Testis (tissue), 3 donors: ENCODE data around the gene PDE6G. TPM values are rescaled to one million over a fixed set of nuclear protein-coding genes. Genes with fewer than 3 reads are reported as not detected.

Experiments
- DNase-seq: peaks from one replicate; pipeline ENCODE4 v3.0.0-alpha.2; 2019
- H3K27ac ChIP-seq, 2 donors: fragments of 200-600 bp; sonication (generic); one replicate each; pipeline ENCODE4 v1.5.1; 2019
- H3K27me3 ChIP-seq: fragments of 200-600 bp; sonication (generic); one replicate; pipeline ENCODE4 v1.5.1; 2019
- H3K36me3 ChIP-seq: fragments of 200-600 bp; sonication (generic); one replicate; pipeline ENCODE4 v1.5.1; 2017; ENCODE audit warnings: low read depth; ENCODE audit errors: missing control alignments
- H3K4me1 ChIP-seq: fragments of 200-600 bp; sonication (generic); one replicate; pipeline ENCODE4 v1.5.1; 2019
- H3K4me3 ChIP-seq, 2 donors: fragments of 200-600 bp; sonication (generic); one replicate each; pipeline ENCODE4 v1.5.1; 2017 to 2019
- H3K9me3 ChIP-seq: fragments of 200-600 bp; sonication (generic); one replicate; pipeline ENCODE4 v1.5.1; 2017
- POLR2A ChIP-seq: fragments of 450-650 bp; IDR thresholded peaks from one replicate; pipeline ENCODE4 v1.6.1; 2017; ENCODE audit warnings: antibody characterized with exemption, mild to moderate bottlenecking, moderate library complexity
- WGBS, 2 donors: methylation state at CpG; one replicate each; pipeline ENCODE4 v1.1.5; 2018; 5-methylcytosine and 5-hydroxymethylcytosine counted together
- intact Hi-C: fragments of 100-400 bp; cut with DNase I; formaldehyde crosslinking; loops from one replicate; pipeline ENCODE4 v1.15.1; 2023; ENCODE audit warnings: low total_unique reads
- polyA plus RNA-seq: library from polyadenylated mRNA; stranded (reverse); fragments of 350-450 nt; fragmentation: Illumina TruSeq; extraction: RNeasy Lipid Tissue Mini Kit (QIAGEN cat#74804); gene quantifications from one replicate; pipeline ENCODE4 v1.2.3, GENCODE V29; 2014; ENCODE audit warnings: low read depth, low replicate concordance; ENCODE audit not compliant: insufficient read depth
- total RNA-seq, 2 donors: library from RNA; depleted of rRNA; stranded (reverse); fragments of >200 nt; gene quantifications; one replicate each; pipeline ENCODE4 v1.2.3, GENCODE V29; 2016
- TF ChIP-seq, protein P1 (sequence below), 3 experiments: fragments of 450-650 bp in 2 of 3; fragments of 200-600 bp in 1 of 3; sonication (generic) in 1 of 3; IDR thresholded peaks; one replicate each; pipeline ENCODE4 v1.5.1; 2016 to 2019; ENCODE audit warnings: antibody characterized with exemption in 3 of 3, mild to moderate bottlenecking in 2 of 3, moderate library complexity in 1 of 3

Gene PDE6G
- total and polyA plus RNA-seq, 3 donors from 2014 or later = 0.56 to 4.9 (median 1.0) TPM

DNA sequence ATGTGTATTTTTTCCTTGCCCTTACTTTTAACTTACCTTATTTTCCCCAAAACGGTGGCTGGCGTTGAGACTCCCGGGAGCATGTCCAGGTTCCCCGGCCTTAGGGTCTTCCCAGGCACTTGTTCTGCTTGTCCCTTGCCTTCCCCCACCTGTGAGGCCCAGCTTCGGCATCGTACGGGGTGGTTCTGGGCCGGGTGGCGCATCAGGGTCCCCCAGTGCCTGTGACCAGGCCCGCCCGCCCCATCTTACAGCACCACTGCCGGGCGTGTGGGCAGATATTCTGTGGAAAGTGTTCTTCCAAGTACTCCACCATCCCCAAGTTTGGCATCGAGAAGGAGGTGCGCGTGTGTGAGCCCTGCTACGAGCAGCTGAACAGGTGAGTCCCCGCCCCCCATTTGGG is 34.9 kb upstream of the PDE6G start:
- Histone ChIP-seq H3K4me3 (no peak overlapping the region), H3K9me3 (no peaks in the 10 kb centered on the region), H3K27ac (no peak overlapping the region), H3K36me3 (no peaks in the 10 kb centered on the region), H3K27me3 (no peaks in the 10 kb centered on the region), H3K4me1 (no peaks in the 10 kb centered on the region)
- intact Hi-C loops = no loop called here
- TF ChIP-seq, protein P1, sequence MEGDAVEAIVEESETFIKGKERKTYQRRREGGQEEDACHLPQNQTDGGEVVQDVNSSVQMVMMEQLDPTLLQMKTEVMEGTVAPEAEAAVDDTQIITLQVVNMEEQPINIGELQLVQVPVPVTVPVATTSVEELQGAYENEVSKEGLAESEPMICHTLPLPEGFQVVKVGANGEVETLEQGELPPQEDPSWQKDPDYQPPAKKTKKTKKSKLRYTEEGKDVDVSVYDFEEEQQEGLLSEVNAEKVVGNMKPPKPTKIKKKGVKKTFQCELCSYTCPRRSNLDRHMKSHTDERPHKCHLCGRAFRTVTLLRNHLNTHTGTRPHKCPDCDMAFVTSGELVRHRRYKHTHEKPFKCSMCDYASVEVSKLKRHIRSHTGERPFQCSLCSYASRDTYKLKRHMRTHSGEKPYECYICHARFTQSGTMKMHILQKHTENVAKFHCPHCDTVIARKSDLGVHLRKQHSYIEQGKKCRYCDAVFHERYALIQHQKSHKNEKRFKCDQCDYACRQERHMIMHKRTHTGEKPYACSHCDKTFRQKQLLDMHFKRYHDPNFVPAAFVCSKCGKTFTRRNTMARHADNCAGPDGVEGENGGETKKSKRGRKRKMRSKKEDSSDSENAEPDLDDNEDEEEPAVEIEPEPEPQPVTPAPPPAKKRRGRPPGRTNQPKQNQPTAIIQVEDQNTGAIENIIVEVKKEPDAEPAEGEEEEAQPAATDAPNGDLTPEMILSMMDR (IDR thresholded peaks at IDR 0.05) = no peak
- TF ChIP-seq POLR2A = no peak
- DNase-seq = no peak
- WGBS, 2 donors = 93 to 94% methylated on average over 16 to 18 of the region's 18 CpGs

DNA sequence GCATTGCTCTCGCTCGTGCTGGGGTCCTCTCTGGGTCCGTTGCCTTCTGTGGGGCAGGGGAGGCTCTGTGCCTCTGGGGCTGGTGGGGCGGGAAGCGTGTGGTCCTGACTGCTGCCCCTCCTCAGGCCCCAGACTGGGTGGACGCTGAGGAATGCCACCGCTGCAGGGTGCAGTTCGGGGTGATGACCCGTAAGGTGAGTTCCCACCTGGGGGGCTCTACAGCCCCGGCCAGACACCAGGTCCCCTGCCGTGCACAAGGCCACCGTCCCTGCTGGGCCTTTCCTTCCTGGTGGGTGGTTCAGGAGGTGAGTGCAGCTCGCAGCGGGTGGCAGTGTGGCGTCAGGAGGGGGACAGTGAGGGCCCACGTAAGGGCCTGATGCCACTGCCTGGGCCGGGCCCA is 34.2 kb upstream of the PDE6G start:
- H3K27ac ChIP-seq = no peak overlapping the region
- H3K4me1 ChIP-seq = peaks cover under 1% of the 10 kb centered on the region
- DNase-seq = no peak
- intact Hi-C loops = no loop called here
- H3K27me3 ChIP-seq = no peaks in the 10 kb centered on the region
- H3K4me3 ChIP-seq = no peak overlapping the region
- 87 to 91% methylated on average over 8 to 17 of the region's 17 CpGs for WGBS, 2 donors
- TF ChIP-seq, protein P1 (IDR thresholded peaks at IDR 0.05) = no peak
- TF ChIP-seq POLR2A = no peak
- no peaks in the 10 kb centered on the region for H3K9me3 ChIP-seq
- H3K36me3 ChIP-seq = no peaks in the 10 kb centered on the region

DNA sequence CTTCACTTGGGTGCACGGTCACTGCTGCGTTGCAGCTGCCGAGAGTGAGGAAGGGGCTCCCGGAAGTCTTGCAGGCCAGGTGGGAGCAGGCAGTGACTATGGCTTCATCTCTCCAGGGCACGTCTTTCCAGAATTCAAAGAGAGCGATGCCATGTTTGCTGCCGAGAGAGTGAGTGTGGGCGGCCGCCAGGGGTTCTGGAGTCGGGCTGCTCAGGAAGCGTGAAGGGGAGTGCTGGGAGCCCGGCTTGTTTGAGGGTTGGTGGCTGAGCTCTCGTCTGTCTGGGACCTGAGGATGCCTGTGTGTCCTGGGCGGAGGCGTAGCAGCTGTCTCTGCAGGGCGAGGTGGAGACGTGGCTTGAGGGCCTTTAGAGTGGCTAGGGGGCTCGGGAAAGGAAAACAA is 33.7 kb upstream of the PDE6G start:
- TF ChIP-seq, protein P1 (IDR thresholded peaks at IDR 0.05) = no peak
- TF ChIP-seq POLR2A = no peak
- Histone ChIP-seq H3K36me3 (no peaks in the 10 kb centered on the region), H3K27me3 (no peaks in the 10 kb centered on the region), H3K27ac (no peak overlapping the region), H3K9me3 (no peaks in the 10 kb centered on the region), H3K4me1 (peaks cover 5% of the 10 kb centered on the region), H3K4me3 (no peak overlapping the region)
- DNase-seq = no peak
- intact Hi-C loops = no loop called here
- WGBS, 2 donors = 88 to 90% methylated on average over 18 of the region's 18 CpGs

DNA sequence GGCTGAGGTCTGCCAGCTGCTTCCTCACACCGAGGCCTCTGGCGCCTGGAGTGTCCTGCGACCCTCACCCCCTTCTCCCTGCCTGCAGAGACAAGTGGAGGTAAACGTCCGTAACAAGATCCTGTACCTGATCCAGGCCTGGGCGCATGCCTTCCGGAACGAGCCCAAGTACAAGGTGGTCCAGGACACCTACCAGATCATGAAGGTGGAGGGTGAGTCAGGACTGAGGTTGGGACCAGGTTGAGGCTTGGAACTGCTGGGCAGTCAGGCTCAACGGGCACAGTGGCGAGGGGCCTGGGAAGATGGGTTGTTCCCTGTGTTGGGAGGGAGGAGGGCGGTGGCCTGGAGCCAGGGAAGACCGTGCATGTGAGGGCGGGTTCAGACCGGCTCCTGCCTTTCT is 32.3 kb upstream of the PDE6G start:
- H3K27me3 ChIP-seq = no peaks in the 10 kb centered on the region
- peaks cover 12% of the 10 kb centered on the region for H3K4me1 ChIP-seq
- TF ChIP-seq POLR2A = no peak
- TF ChIP-seq, protein P1 (IDR thresholded peaks at IDR 0.05) = no peak
- intact Hi-C loops = no loop called here
- no peak for DNase-seq
- no peak overlapping the region for H3K27ac ChIP-seq
- WGBS, 2 donors = 90 to 93% methylated on average over 3 to 14 of the region's 14 CpGs
- no peaks in the 10 kb centered on the region for H3K9me3 ChIP-seq
- no peak overlapping the region for H3K4me3 ChIP-seq
- no peaks in the 10 kb centered on the region for H3K36me3 ChIP-seq

DNA sequence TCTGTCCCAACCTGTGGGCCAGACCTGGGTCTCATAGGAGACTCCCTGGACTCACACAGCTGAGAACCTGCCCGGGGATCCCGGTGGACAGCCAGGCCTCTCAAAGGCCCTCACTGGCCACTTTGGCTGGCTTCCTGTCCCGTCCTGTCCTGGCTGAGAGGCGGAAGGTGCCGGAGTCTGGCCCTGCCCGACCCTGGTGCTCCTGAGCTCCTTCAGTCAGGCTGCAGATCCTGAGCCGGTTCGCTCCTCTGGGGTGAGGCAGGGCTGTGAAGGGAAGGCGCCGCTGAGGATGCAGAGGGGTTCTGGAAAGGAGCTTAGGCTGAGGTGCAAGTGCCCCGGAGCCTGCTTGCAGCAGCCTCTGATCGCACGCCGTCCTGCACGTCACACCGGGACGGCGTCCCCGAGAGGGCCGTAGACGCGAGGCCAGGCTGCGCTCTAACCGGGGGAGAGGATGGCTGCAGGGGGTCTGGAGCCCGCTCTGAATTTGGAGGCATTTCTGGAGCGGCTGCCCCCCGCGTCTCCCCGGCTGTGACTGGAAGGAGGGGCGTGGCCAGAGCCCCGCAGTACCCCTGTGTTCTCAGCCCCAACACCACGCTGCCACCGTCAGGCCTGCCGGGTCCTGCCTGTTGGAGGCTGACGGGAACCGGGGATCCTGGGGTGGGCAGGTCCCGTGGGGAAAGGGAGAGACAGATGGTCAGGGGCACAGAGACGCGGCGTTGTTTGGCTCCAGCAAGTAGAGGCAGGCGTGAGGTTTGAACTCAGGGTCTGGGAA is 31.6 kb upstream of the PDE6G start:
- 91 to 92% methylated on average over 23 to 40 of the region's 41 CpGs for WGBS, 2 donors
- no peaks in the 10 kb centered on the region for H3K27me3 ChIP-seq
- no peak for DNase-seq
- peaks cover 13% of the 10 kb centered on the region for H3K4me1 ChIP-seq
- no peak overlapping the region for H3K4me3 ChIP-seq
- TF ChIP-seq, protein P1 (IDR thresholded peaks at IDR 0.05) = no peak
- TF ChIP-seq POLR2A = no peak
- no peak overlapping the region for H3K27ac ChIP-seq
- no peaks in the 10 kb centered on the region for H3K36me3 ChIP-seq
- intact Hi-C loops = no loop called here
- no peaks in the 10 kb centered on the region for H3K9me3 ChIP-seq
